IMR-90 (cell line): ENCODE measurements around the gene ORMDL3. TPM values are rescaled to one million over a fixed set of nuclear protein-coding genes. Genes with fewer than 3 reads are reported as not detected.

ENCODE experiments used
- ATAC-seq: fragments of 200-7000 bp; cut with Tn5 transposase; 2 replicates; pipeline ENCODE4 v1.9.1; 2020; ENCODE audit warnings: low read depth, mild to moderate bottlenecking, moderate library complexity
- BruUV-seq: library from RNA; stranded (reverse); fragments of 400-500 nt; replicated peaks from 2 replicates; lab custom pipeline; 2021; lab: Mats Ljungman, UMichigan
- CTCF ChIA-PET: fragments of 300-600 bp; formaldehyde crosslinking; extraction: SDS; loops from one replicate; lab custom pipeline; 2021; ENCODE audit warnings: antibody characterized with exemption; lab: Yijun Ruan, JAX
- POLR2A ChIA-PET: fragments of 300-600 bp; sonication (Branson Sonifier 250); formaldehyde crosslinking; loops from one replicate; lab custom pipeline; 2022; ENCODE audit warnings: antibody characterized with exemption; ENCODE audit not compliant: unreplicated experiment; lab: Charles Lee
- DNase-seq: peaks from one replicate; pipeline ENCODE4 v3.0.0; 2013
- H2AFZ ChIP-seq: replicated peaks from 2 replicates; pipeline ENCODE3; 2013; ENCODE audit warnings: low read length, mild to moderate bottlenecking; ENCODE audit not compliant: poor library complexity
- H2AK5ac ChIP-seq: 2 replicates; pipeline ENCODE4 v1.6.1; 2013; ENCODE audit warnings: low read depth, low read length, inconsistent platforms
- H2AK9ac ChIP-seq: replicated peaks from 2 replicates; pipeline ENCODE3; 2013; ENCODE audit warnings: mild to moderate bottlenecking, low read depth, low read length, moderate library complexity; ENCODE audit not compliant: poor library complexity
- H2BK120ac ChIP-seq: 2 replicates; pipeline ENCODE4 v1.6.1; 2013; ENCODE audit warnings: low read depth, low read length, inconsistent platforms
- H2BK15ac ChIP-seq: 3 replicates; pipeline ENCODE4 v1.6.1; 2013; ENCODE audit warnings: low read depth, low read length, inconsistent platforms
- H2BK20ac ChIP-seq: 2 replicates; pipeline ENCODE4 v1.6.1; 2013; ENCODE audit warnings: low read depth, mild to moderate bottlenecking, inconsistent platforms, low read length, moderate library complexity
- H2BK5ac ChIP-seq: 2 replicates; pipeline ENCODE4 v1.6.1; 2013; ENCODE audit warnings: mild to moderate bottlenecking, low read depth, low read length, inconsistent platforms; ENCODE audit not compliant: poor library complexity, severe bottlenecking
- H3K14ac ChIP-seq: replicated peaks from 2 replicates; pipeline ENCODE4 v1.6.1; 2013; ENCODE audit warnings: low read depth, low read length, inconsistent platforms
- H3K18ac ChIP-seq: 2 replicates; pipeline ENCODE4 v1.6.1; 2013; ENCODE audit warnings: low read depth, low read length, control low read depth
- H3K23ac ChIP-seq: 2 replicates; pipeline ENCODE4 v1.6.1; 2013; ENCODE audit warnings: low read depth, low read length, inconsistent platforms
- H3K27ac ChIP-seq: 2 replicates; pipeline ENCODE4 v1.5.1; 2013; ENCODE audit warnings: mild to moderate bottlenecking, control low read depth, low read length; ENCODE audit not compliant: insufficient read depth
- H3K27me3 ChIP-seq: 2 replicates; pipeline ENCODE4 v1.6.1; 2013; ENCODE audit warnings: low read length; ENCODE audit not compliant: control insufficient read depth, insufficient read depth
- H3K36me3 ChIP-seq: 2 replicates; pipeline ENCODE4 v1.6.1; 2013; ENCODE audit warnings: low read length, mixed read lengths; ENCODE audit not compliant: control insufficient read depth, insufficient read depth
- H3K4ac ChIP-seq: 2 replicates; pipeline ENCODE4 v1.6.1; 2013; ENCODE audit warnings: low read depth, low read length, inconsistent platforms
- H3K4me1 ChIP-seq: 2 replicates; pipeline ENCODE4 v1.6.1; 2013; ENCODE audit warnings: low read length, mixed read lengths; ENCODE audit not compliant: control insufficient read depth, insufficient read depth
- H3K4me2 ChIP-seq: 2 replicates; pipeline ENCODE4 v1.6.1; 2013; ENCODE audit warnings: low read depth, mild to moderate bottlenecking, control low read depth, low read length, moderate library complexity
- H3K4me3 ChIP-seq: 2 replicates; pipeline ENCODE4 v1.5.1; 2013; ENCODE audit warnings: low read depth, mild to moderate bottlenecking, control low read depth, low read length, moderate library complexity; ENCODE audit not compliant: insufficient read depth
- H3K56ac ChIP-seq: 2 replicates; pipeline ENCODE4 v1.6.1; 2013; ENCODE audit warnings: low read length, inconsistent platforms; ENCODE audit not compliant: insufficient read depth; ENCODE audit errors: extremely low read depth
- H3K79me1 ChIP-seq, 2 experiments: 2 replicates each; pipeline ENCODE4 v1.6.1; 2013; ENCODE audit warnings: low read length in 2 of 2, inconsistent platforms in 1 of 2, low read depth in 1 of 2
- H3K9ac ChIP-seq: 2 replicates; pipeline ENCODE4 v1.6.1; 2013; ENCODE audit warnings: low read depth, low read length, control low read depth
- H3K9me1 ChIP-seq: 2 replicates; pipeline ENCODE4 v1.6.1; 2013; ENCODE audit warnings: low read length, inconsistent platforms; ENCODE audit not compliant: insufficient read depth
- H3K9me3 ChIP-seq: 2 replicates; pipeline ENCODE4 v1.6.1; 2013; ENCODE audit warnings: low read length; ENCODE audit not compliant: control insufficient read depth, insufficient read depth
- H4K20me1 ChIP-seq: 2 replicates; pipeline ENCODE4 v1.6.1; 2013; ENCODE audit warnings: low read length, inconsistent platforms; ENCODE audit not compliant: insufficient read depth
- H4K5ac ChIP-seq: 2 replicates; pipeline ENCODE4 v1.6.1; 2013; ENCODE audit warnings: mild to moderate bottlenecking, low read depth, low read length, control low read depth
- H4K8ac ChIP-seq, 2 experiments: 2 replicates each; pipeline ENCODE4 v1.6.1; 2013; ENCODE audit warnings: low read depth in 2 of 2, low read length in 2 of 2, control low read depth in 1 of 2, inconsistent platforms in 1 of 2
- H4K91ac ChIP-seq: 2 replicates; pipeline ENCODE4 v1.6.1; 2013; ENCODE audit warnings: low read depth, low read length, inconsistent platforms; ENCODE audit not compliant: insufficient read depth
- CEBPB ChIP-seq: IDR thresholded peaks from 2 replicates; pipeline ENCODE4 v1.6.1; 2012; ENCODE audit warnings: low read depth, low read length, improper control_type of control experiment
- CTCF ChIP-seq: conservative IDR thresholded peaks from 2 replicates; pipeline ENCODE4 v1.5.1; 2012; ENCODE audit warnings: mild to moderate bottlenecking, low read depth, low read length, improper control_type of control experiment
- MAZ ChIP-seq: IDR thresholded peaks from 2 replicates; pipeline ENCODE4 v1.6.1; 2012; ENCODE audit warnings: low read depth, mild to moderate bottlenecking, low read length, improper control_type of control experiment, moderate library complexity, borderline replicate concordance
- SMC3 ChIP-seq: fragments of 150-350 bp; IDR thresholded peaks from 2 replicates; pipeline ENCODE4 v1.6.1; 2016; ENCODE audit warnings: low read depth, mild to moderate bottlenecking, antibody characterized with exemption, low read length, moderate library complexity
- WGBS, 2 experiments: methylation state at CpG; one replicate each; pipeline versions ENCODE4 v1.1.5 to v1.1.7; 2013; ENCODE audit warnings: missing lambda C conversion rate in 2 of 2; ENCODE audit not compliant: insufficient read length in 1 of 2; ENCODE audit errors: extremely low coverage in 2 of 2; 5-methylcytosine and 5-hydroxymethylcytosine counted together
- dilution Hi-C: fragments of 300-500 bp; cut with HindIII; formaldehyde crosslinking; loops from one replicate; pipeline ENCODE4 v1.14.3; 2018; ENCODE audit warnings: low sequenced_read_pairs; ENCODE audit not compliant: unreplicated experiment
- in situ Hi-C: fragments of 300-500 bp; cut with MboI; formaldehyde crosslinking; loops from 3 replicates; pipeline ENCODE4 v1.14.3; 2019; ENCODE audit warnings: low sequenced_read_pairs, inconsistent platforms, mixed read lengths
- intact Hi-C: fragments of 100-400 bp; cut with micrococcal nuclease; formaldehyde crosslinking; loops from 2 replicates; pipeline ENCODE4 v1.10.0; 2022
- polyA plus RNA-seq, 3 experiments: library from polyadenylated mRNA; depleted of rRNA; stranded (reverse); fragments of >200 nt; gene quantifications; 2 replicates each; pipeline ENCODE4 v1.2.3, GENCODE V29; 2012; ENCODE audit warnings: low replicate concordance in 1 of 3
- total RNA-seq: library from RNA; depleted of rRNA; stranded (reverse); fragments of >200 nt; gene quantifications from 2 replicates; pipeline ENCODE4 v1.2.3, GENCODE V29; 2012
- TF ChIP-seq, protein P1 (sequence below): fragments of 150-350 bp; IDR thresholded peaks from 2 replicates; pipeline ENCODE4 v1.6.1; 2016; ENCODE audit warnings: low read depth, mild to moderate bottlenecking, low read length, moderate library complexity, borderline replicate concordance

ORMDL3 gene
- total and polyA plus RNA-seq, 2 of the 4 experiments (the other 2 are of a cell fraction), result 45.7 to 78.6 TPM

GRCh38 chr17:39952680-39953470, 25.5 kb upstream of the ORMDL3 start:
- 0% methylated on average over 4 of the region's 55 CpGs; no CpG with 5 or more reads in 1 of the 2 experiments for WGBS, 2 experiments
- in situ Hi-C loops, result no loop called here

More at GRCh38 chr17:39952680-39953470, 25.5 kb upstream of the ORMDL3 start:
- Histone ChIP-seq H2BK5ac (peak overlapping the region; percentile 69), H3K9me3 (no peaks in the 10 kb centered on the region), H2BK20ac (peak overlapping the region; percentile 79), H4K5ac (peak overlapping the region; percentile 97), H3K27ac (peak overlapping the region; percentile 26; the same call in 1 of the 2 replicates), H3K56ac (no peak overlapping the region), H3K18ac (peak overlapping the region; percentile 93), H4K20me1 (no peaks in the 10 kb centered on the region), H4K8ac (peak overlapping the region; percentile 98), H2AK9ac (peak overlapping the region; percentile 89), H3K14ac (peak overlapping the region; percentile 98), H3K79me1 (peaks cover 0 to 4% of the 10 kb centered on the region in 2 experiments; a peak in 1 of 4 replicates), H2BK120ac (peak overlapping the region; percentile 73), H3K27me3 (no peaks in the 10 kb centered on the region; the same call in 1 of the 2 replicates), H3K4me1 (peaks cover 7% of the 10 kb centered on the region), H4K91ac (peak overlapping the region; percentile 88), H3K4ac (peak overlapping the region; percentile 85), H2BK15ac (peak overlapping the region; percentile 87; the same call in 2 of the 3 replicates), H2AK5ac (peak overlapping the region; percentile 81; the same call in 1 of the 2 replicates), H3K4me3 (peak overlapping the region; percentile 64), H3K23ac (peak overlapping the region; percentile 80), H2AFZ (peak overlapping the region; percentile 99), H3K4me2 (peak overlapping the region; percentile 100), H3K9ac (peak overlapping the region; percentile 78), H3K36me3 (no peaks in the 10 kb centered on the region), H3K9me1 (peaks cover 12% of the 10 kb centered on the region)
- peak; percentile 92 for DNase-seq
- dilution Hi-C loops (no loop called here), intact Hi-C loops (loop anchor here (2.0 kb wide), 1 partner anchor 24 kb away; no protein-coding TSS in a partner anchor)
- TF ChIP-seq MAZ (peak; percentile 56; the same call in 1 of the 2 replicates), CTCF (no peak), SMC3 (no peak), CEBPB (no peak)
- TF ChIP-seq, protein P1, sequence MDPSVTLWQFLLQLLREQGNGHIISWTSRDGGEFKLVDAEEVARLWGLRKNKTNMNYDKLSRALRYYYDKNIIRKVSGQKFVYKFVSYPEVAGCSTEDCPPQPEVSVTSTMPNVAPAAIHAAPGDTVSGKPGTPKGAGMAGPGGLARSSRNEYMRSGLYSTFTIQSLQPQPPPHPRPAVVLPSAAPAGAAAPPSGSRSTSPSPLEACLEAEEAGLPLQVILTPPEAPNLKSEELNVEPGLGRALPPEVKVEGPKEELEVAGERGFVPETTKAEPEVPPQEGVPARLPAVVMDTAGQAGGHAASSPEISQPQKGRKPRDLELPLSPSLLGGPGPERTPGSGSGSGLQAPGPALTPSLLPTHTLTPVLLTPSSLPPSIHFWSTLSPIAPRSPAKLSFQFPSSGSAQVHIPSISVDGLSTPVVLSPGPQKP, result no peak
- ATAC-seq, result peak; percentile 93
- ChIA-PET POLR2A (interaction anchor here (0.6 kb wide), 1 partner anchor 1074 kb away, joined by 3 read pairs; the partner anchor contains the start of gene KRTAP1-5), CTCF (no interaction called here)
- BruUV-seq, result no TSS peak
